Middle frontal gyrus (tissue), 1 donor: ENCODE results near the gene SRD5A1.

Experiments
- DNase-seq: peaks from one replicate; pipeline ENCODE4 v3.0.0-alpha.2; 2015; ENCODE audit warnings: low spot score; ENCODE audit errors: extremely low spot score

SRD5A1 gene

GRCh38 chr5:6604341-6604740 is 28.9 kb upstream of the SRD5A1 start:
- no peak for DNase-seq

GRCh38 chr5:6604946-6605345 is 28.3 kb upstream of the SRD5A1 start:
- DNase-seq: no peak

- no peak for DNase-seq
Measured at GRCh38 chr5:6606884-6607558, 26.2 kb upstream of the SRD5A1 start.

- no peak for DNase-seq
Measured at GRCh38 chr5:6607559-6607936, 25.7 kb upstream of the SRD5A1 start.

- DNase-seq: no peak
Measured at GRCh38 chr5:6608016-6608415, 25.2 kb upstream of the SRD5A1 start.

- DNase-seq: no peak
Measured at GRCh38 chr5:6611334-6612256, 21.6 kb upstream of the SRD5A1 start.

- no peak for DNase-seq
Measured at GRCh38 chr5:6615034-6615815, 18.0 kb upstream of the SRD5A1 start.

GRCh38 chr5:6616632-6617031 is 16.6 kb upstream of the SRD5A1 start:
- no peak for DNase-seq

- DNase-seq: no peak
Measured at GRCh38 chr5:6623228-6623627, 10.0 kb upstream of the SRD5A1 start.

- DNase-seq: no peak
Measured at GRCh38 chr5:6623941-6624340, 9.3 kb upstream of the SRD5A1 start.

- no peak for DNase-seq
Measured at GRCh38 chr5:6626508-6626907, 6.7 kb upstream of the SRD5A1 start.

GRCh38 chr5:6631441-6631840 is 1.8 kb upstream of the SRD5A1 start:
- no peak for DNase-seq

GRCh38 chr5:6632324-6632887 is 834 bp upstream of the SRD5A1 start:
- no peak for DNase-seq

- DNase-seq: no peak
Measured at GRCh38 chr5:6633469-6634245, 417 bp downstream of the SRD5A1 start.

- DNase-seq: no peak
Measured at GRCh38 chr5:6634306-6634705, 1.1 kb downstream of the SRD5A1 start.

GRCh38 chr5:6634788-6635430 is 1.7 kb downstream of the SRD5A1 start:
- DNase-seq: no peak

GRCh38 chr5:6636293-6636692 is 3.1 kb downstream of the SRD5A1 start:
- DNase-seq: no peak

GRCh38 chr5:6637022-6637421 is 3.8 kb downstream of the SRD5A1 start:
- DNase-seq: no peak

- no peak for DNase-seq
Measured at GRCh38 chr5:6637590-6637989, 4.3 kb downstream of the SRD5A1 start.

GRCh38 chr5:6638236-6638635 is 5.0 kb downstream of the SRD5A1 start:
- no peak for DNase-seq
